Esophagus muscularis mucosa (tissue), 4 donors: ENCODE data around the gene NIBAN1. TPM values are rescaled to one million over a fixed set of nuclear protein-coding genes. Genes with fewer than 3 reads are reported as not detected.
"Not testable (repeated sequence)": the region's sequence is repeated elsewhere in the genome, so short reads cannot be mapped to it uniquely, and the experiment has no call there.

Source experiments
- DNase-seq: peaks from one replicate; pipeline ENCODE4 v3.0.0-alpha.2; 2017; ENCODE audit errors: extremely low spot score
- H3K27ac ChIP-seq, 4 donors: fragments of 200-600 bp; sonication (generic); replicated peaks in 1 of 4; 1 replicate in 3 of 4; 2 replicates in 1 of 4; pipeline ENCODE4 v1.5.1; 2016 to 2019; ENCODE audit warnings: mild to moderate bottlenecking in 1 of 4
- H3K27me3 ChIP-seq, 4 donors: fragments of 200-600 bp; sonication (generic); one replicate each; pipeline versions ENCODE4 v1.5.1 to v1.6.0; 2016 to 2019
- H3K36me3 ChIP-seq, 4 donors: fragments of 200-600 bp; sonication (generic); one replicate each; pipeline ENCODE4 v1.5.1; 2016 to 2019
- H3K4me1 ChIP-seq, 4 donors: fragments of 200-600 bp; sonication (generic); one replicate each; pipeline ENCODE4 v1.5.1; 2016 to 2019
- H3K4me3 ChIP-seq, 4 donors: fragments of 200-600 bp; sonication (generic); 1 replicate in 2 of 4; 2 replicates in 2 of 4; pipeline ENCODE4 v1.5.1; 2016 to 2019; ENCODE audit warnings: mild to moderate bottlenecking in 4 of 4, moderate library complexity in 1 of 4
- H3K9me3 ChIP-seq, 4 donors: fragments of 200-600 bp; sonication (generic); 1 replicate in 3 of 4; 2 replicates in 1 of 4; pipeline ENCODE4 v1.5.1; 2016 to 2019
- EP300 ChIP-seq: sonication (generic); formaldehyde crosslinking; IDR thresholded peaks from one replicate; pipeline ENCODE4 v1.6.1; 2017; ENCODE audit warnings: antibody characterized with exemption
- POLR2A ChIP-seq: fragments of 450-650 bp; IDR thresholded peaks from one replicate; pipeline ENCODE4 v1.6.1; 2017; ENCODE audit warnings: antibody characterized with exemption, moderate library complexity, mild to moderate bottlenecking, low read depth
- POLR2AphosphoS5 ChIP-seq, 2 donors: sonication (generic); formaldehyde crosslinking; IDR thresholded peaks; one replicate each; pipeline ENCODE4 v1.6.1; 2017; ENCODE audit warnings: antibody characterized with exemption in 2 of 2
- WGBS: methylation state at CpG from one replicate; pipeline ENCODE4 v1.1.5; 2018; 5-methylcytosine and 5-hydroxymethylcytosine counted together
- intact Hi-C: fragments of 100-400 bp; cut with DNase I; formaldehyde crosslinking; loops from one replicate; pipeline ENCODE4 v1.15.1; 2023
- total RNA-seq, 4 donors: library from RNA; depleted of rRNA; stranded (reverse); fragments of >200 nt; gene quantifications; one replicate each; pipeline versions ENCODE4 v1.1.0 to v1.2.1, GENCODE V29; 2016
- TF ChIP-seq, protein P1 (sequence below), 3 experiments: fragments of 200-600 bp in 2 of 3; fragments of 450-650 bp in 1 of 3; sonication (generic) in 2 of 3; IDR thresholded peaks; one replicate each; pipeline ENCODE4 v1.5.1; 2017 to 2019; ENCODE audit warnings: antibody characterized with exemption in 3 of 3, mild to moderate bottlenecking in 2 of 3, moderate library complexity in 1 of 3

The NIBAN1 gene
- total RNA-seq, 4 donors from 2014 or later = 493 to 813 (median 584) TPM

DNA sequence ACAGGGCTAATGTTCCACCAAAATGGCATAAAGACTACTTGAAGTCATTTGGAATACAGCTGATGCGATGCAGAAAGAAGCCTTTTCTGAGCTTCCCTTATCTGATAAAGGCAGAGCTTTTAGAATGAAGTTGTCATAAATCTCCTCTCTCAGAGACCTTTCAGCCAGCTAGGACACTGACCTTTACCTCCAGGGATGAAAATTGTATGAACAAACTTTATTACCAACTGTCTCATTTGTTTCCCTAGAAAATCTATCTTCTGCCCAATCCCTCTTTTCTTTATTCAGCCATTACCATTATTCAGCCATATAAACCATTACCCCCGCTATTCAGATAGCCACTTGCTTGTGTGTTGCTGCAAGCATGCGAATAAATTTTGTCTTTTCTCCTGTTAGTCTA is 41.3 kb upstream of the NIBAN1 start:
- DNase-seq = no peak
- Histone ChIP-seq H3K9me3 (no peaks in the 10 kb centered on the region), H3K36me3 (no peaks in the 10 kb centered on the region), H3K4me3 (no peak overlapping the region), H3K27me3 (no peaks in the 10 kb centered on the region), H3K27ac (no peak overlapping the region), H3K4me1 (no peaks in the 10 kb centered on the region)
- intact Hi-C loops = no loop called here
- TF ChIP-seq, protein P1, sequence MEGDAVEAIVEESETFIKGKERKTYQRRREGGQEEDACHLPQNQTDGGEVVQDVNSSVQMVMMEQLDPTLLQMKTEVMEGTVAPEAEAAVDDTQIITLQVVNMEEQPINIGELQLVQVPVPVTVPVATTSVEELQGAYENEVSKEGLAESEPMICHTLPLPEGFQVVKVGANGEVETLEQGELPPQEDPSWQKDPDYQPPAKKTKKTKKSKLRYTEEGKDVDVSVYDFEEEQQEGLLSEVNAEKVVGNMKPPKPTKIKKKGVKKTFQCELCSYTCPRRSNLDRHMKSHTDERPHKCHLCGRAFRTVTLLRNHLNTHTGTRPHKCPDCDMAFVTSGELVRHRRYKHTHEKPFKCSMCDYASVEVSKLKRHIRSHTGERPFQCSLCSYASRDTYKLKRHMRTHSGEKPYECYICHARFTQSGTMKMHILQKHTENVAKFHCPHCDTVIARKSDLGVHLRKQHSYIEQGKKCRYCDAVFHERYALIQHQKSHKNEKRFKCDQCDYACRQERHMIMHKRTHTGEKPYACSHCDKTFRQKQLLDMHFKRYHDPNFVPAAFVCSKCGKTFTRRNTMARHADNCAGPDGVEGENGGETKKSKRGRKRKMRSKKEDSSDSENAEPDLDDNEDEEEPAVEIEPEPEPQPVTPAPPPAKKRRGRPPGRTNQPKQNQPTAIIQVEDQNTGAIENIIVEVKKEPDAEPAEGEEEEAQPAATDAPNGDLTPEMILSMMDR (IDR thresholded peaks at IDR 0.05) = no peak
- no peak for TF ChIP-seq POLR2AphosphoS5 (IDR thresholded peaks at IDR 0.05)
- TF ChIP-seq EP300 = no peak
- no peak for TF ChIP-seq POLR2A
- 98% methylated on average over 3 of the region's 3 CpGs for WGBS

DNA sequence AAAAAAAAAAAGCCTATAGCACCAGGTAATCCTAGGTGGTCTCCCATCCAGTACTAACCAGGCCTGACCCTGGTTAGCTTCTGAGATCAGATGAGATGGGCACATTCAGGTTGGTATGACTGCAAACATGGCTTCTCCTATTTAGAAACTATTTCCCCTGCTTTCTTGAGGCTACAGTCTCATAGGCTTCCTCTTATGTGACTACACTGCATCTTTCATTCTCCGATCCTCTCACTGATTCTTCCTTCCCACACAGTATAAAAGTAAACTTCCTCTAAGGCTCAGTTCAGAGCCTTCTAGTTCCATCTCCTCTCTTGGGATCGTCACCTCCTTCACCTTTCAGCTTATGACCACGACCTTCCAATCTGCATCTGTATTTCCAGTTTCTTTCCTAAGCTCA is 40.6 kb upstream of the NIBAN1 start:
- Histone ChIP-seq H3K27ac (no peak overlapping the region), H3K4me1 (no peaks in the 10 kb centered on the region), H3K27me3 (no peaks in the 10 kb centered on the region), H3K9me3 (no peaks in the 10 kb centered on the region), H3K4me3 (no peak overlapping the region), H3K36me3 (no peaks in the 10 kb centered on the region)
- 81% methylated on average over 3 of the region's 3 CpGs for WGBS
- no peak for DNase-seq
- TF ChIP-seq POLR2AphosphoS5 (IDR thresholded peaks at IDR 0.05) (no peak), POLR2A (no peak), EP300 (no peak)
- TF ChIP-seq, protein P1 (IDR thresholded peaks at IDR 0.05) = no peak
- intact Hi-C loops = no loop called here

DNA sequence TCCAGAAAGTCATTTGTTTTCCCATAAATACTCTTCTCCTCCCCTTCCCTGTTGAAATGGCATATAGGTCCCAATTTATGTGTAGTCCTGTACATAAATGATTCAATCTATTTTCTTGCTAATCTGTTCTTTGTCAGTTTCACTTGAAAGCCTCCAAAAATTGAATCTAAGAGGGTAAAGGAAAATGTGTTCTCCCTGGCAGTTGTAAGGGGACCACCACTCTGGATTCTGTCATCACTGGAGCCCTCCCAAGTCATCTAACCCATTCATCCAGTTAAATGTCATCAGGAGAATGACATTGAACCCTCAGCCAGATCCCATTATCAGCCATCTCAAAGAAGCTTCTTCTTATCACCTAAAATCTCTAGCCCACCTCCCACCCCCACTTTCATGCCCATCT is 36.1 kb upstream of the NIBAN1 start:
- TF ChIP-seq EP300 (no peak), POLR2A (no peak), POLR2AphosphoS5 (IDR thresholded peaks at IDR 0.05) (no peak)
- TF ChIP-seq, protein P1 (IDR thresholded peaks at IDR 0.05) = no peak

DNA sequence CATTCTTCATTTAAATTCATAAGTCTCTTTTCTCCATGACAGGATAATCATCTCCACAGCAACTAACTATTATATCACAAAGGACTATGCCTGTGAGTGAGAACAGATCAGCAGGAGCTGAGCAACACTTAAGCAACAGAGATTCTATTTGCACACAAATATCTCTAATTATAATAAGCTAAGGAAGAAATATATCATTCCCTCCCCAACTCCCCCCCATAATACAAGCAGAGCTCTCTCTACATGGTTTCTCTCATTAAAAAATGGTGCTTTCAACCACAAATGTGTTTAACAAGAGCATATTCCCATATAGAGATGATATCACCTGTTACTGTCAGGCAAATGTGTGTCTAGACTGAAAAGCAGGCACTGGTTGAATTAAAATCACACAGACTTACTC is 34.5 kb upstream of the NIBAN1 start:
- no peak for TF ChIP-seq EP300
- no peak for TF ChIP-seq POLR2A
- no peak for TF ChIP-seq POLR2AphosphoS5 (IDR thresholded peaks at IDR 0.05)
- TF ChIP-seq, protein P1 (IDR thresholded peaks at IDR 0.05) = no peak

More for the DNA sequence above, 36.1 kb upstream of the NIBAN1 start:
- DNase-seq = no peak
- Histone ChIP-seq H3K9me3 (no peaks in the 10 kb centered on the region), H3K4me1 (no peaks in the 10 kb centered on the region), H3K27ac (no peak overlapping the region), H3K4me3 (no peak overlapping the region), H3K27me3 (no peaks in the 10 kb centered on the region), H3K36me3 (no peaks in the 10 kb centered on the region)
- intact Hi-C loops = no loop called here

DNA sequence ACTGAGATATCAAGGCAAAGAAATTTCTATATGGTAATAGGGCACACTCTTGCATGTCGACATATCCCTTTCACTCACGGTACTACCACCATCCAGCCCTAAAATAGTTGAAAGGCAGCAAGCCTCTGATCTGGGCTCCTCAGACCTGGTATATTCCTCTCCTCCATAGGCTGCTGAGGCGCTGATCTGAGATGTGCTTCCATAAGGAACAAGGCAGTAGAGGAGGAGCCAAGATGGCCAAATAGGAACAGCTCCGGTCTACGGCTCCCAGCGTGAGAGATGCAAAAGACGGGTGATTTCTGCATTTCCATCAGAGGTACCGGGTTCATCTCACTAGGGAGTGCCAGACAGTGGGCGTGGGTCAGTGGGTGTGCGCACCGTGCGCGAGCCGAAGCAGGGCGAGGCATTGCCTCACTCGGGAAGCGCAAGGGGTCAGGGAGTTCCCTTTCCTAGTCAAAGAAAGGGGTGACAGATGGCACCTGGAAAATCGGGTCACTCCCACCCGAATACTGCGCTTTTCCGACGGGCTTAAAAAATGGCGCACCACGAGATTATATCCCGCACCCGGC is 27.1 kb upstream of the NIBAN1 start:
- H3K27ac ChIP-seq, DNase-seq, H3K4me1 ChIP-seq, H3K36me3 ChIP-seq, H3K27me3 ChIP-seq, intact Hi-C loops, H3K9me3 ChIP-seq, H3K4me3 ChIP-seq: not testable (repeated sequence)
- WGBS = 96% methylated on average over 19 of the region's 26 CpGs

More for the DNA sequence above, 34.5 kb upstream of the NIBAN1 start:
- no peak overlapping the region for H3K4me3 ChIP-seq
- H3K9me3 ChIP-seq = no peaks in the 10 kb centered on the region
- no peaks in the 10 kb centered on the region for H3K36me3 ChIP-seq
- no peaks in the 10 kb centered on the region for H3K27me3 ChIP-seq
- intact Hi-C loops = no loop called here
- DNase-seq = no peak
- no peak overlapping the region for H3K27ac ChIP-seq
- H3K4me1 ChIP-seq = no peaks in the 10 kb centered on the region

DNA sequence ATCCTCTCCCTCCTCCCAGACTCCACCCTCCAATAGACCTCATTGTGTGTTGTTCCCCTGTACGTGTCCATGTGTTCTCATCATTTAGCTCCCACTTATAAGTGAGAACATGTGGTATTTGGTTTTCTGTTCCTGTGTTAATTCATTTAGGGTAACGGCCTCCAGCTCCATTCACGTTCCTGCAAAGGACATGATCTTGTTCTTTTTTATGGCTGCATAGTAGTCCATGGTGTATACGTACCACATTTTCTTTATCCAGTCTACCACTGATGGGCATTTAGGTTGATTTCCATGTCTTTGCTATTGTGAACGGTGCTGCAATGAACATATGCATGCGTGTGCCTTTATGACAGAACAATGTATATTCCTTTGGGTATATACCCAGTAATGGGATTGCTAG is 25.7 kb upstream of the NIBAN1 start:
- H3K9me3 ChIP-seq, H3K27ac ChIP-seq, DNase-seq, intact Hi-C loops, H3K36me3 ChIP-seq, H3K27me3 ChIP-seq, H3K4me3 ChIP-seq, H3K4me1 ChIP-seq: not testable (repeated sequence)
- WGBS = 85% methylated on average over 6 of the region's 6 CpGs
